ENCODE data around the gene CEACAM4. TPM values are rescaled to one million over a fixed set of nuclear protein-coding genes. Genes with fewer than 3 reads are reported as not detected.

The CEACAM4 gene
- total and polyA plus RNA-seq, 4 donors = 0.51 to 1.8 (median 0.84) TPM; not detected in 1

DNA sequence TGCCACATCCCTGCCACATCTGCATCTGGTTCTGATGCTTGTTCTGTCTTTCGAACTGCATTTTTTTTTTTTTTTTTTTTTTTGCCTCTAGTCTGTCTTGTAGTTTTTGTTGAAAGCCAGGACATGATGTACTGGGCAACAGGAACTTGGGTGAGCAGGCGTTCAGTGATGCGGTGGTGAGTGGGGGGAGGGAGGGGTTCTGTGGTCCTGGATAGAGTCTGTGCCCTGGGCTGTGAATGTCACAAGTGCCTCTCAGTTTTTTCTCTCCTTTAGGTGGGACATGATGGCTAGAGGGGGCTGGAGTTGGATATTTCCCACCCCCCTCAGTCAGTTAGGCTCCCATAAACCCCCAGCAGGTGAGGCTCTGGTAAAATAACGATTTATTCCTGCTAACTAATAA is 3.5 kb downstream of the CEACAM4 start:
- intact Hi-C loops (cut with DNase I) = no loop called here
- H3K27me3 ChIP-seq (ENCODE audit: control insufficient read depth in 1 of 2, insufficient read depth in 2 of 2, low read length in 1 of 2) = no peaks in the 10 kb centered on the region
- 59% methylated on average over 4 of the region's 4 CpGs for WGBS, 2 donors

DNA sequence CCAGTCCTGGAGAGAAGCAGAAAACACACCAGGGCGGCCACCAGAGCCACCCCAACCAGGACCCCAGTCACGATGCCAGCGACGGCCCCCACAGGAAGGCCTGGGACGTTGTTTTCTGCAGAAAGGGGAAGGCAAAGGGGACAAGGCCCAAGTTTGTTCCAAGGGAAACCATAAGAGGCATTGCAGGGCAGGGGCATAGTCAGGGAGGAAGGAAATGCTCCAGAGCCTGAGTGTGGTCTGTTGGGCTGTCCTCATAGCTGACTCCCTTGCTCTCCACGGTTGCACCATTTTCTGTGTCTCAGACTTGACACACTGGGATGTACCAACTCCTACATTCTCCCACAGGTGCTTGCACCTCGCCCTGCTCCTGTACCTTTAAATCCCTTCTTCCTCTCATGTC is 5.2 kb downstream of the CEACAM4 start:
- WGBS, 2 donors = 52 to 58% methylated on average over 7 of the region's 7 CpGs
- intact Hi-C loops (cut with DNase I) = no loop called here
- Histone ChIP-seq H3K4me1 (ENCODE audit: control insufficient read depth in 1 of 2, insufficient read depth in 2 of 2, low read length in 2 of 2) (no peaks in the 10 kb centered on the region), H3K4me3 (ENCODE audit: low read length in 2 of 2) (no peak overlapping the region), H3K9me3 (ENCODE audit: control insufficient read depth, low read length) (no peaks in the 10 kb centered on the region), H3K36me3 (ENCODE audit: control insufficient read depth in 1 of 2, insufficient read depth in 2 of 2, low read length in 1 of 2) (no peaks in the 10 kb centered on the region), H3K27me3 (ENCODE audit: control insufficient read depth in 1 of 2, insufficient read depth in 2 of 2, low read length in 1 of 2) (no peaks in the 10 kb centered on the region), H3K27ac (ENCODE audit: low read depth in 1 of 2, low read length in 2 of 2) (no peak overlapping the region)
- DNase-seq (no peak), ATAC-seq (ENCODE audit: low FRiP score) (no peak)

More for the DNA sequence above, 3.5 kb downstream of the CEACAM4 start:
- no peak for ATAC-seq (ENCODE audit: low FRiP score)
- H3K36me3 ChIP-seq (ENCODE audit: control insufficient read depth in 1 of 2, insufficient read depth in 2 of 2, low read length in 1 of 2) = no peaks in the 10 kb centered on the region
- no peak for DNase-seq
- H3K27ac ChIP-seq (ENCODE audit: low read depth in 1 of 2, low read length in 2 of 2) = no peak overlapping the region
- no peaks in the 10 kb centered on the region for H3K9me3 ChIP-seq (ENCODE audit: control insufficient read depth, low read length)
- no peaks in the 10 kb centered on the region for H3K4me1 ChIP-seq (ENCODE audit: control insufficient read depth in 1 of 2, insufficient read depth in 2 of 2, low read length in 2 of 2)
- H3K4me3 ChIP-seq (ENCODE audit: low read length in 2 of 2) = no peak overlapping the region

DNA sequence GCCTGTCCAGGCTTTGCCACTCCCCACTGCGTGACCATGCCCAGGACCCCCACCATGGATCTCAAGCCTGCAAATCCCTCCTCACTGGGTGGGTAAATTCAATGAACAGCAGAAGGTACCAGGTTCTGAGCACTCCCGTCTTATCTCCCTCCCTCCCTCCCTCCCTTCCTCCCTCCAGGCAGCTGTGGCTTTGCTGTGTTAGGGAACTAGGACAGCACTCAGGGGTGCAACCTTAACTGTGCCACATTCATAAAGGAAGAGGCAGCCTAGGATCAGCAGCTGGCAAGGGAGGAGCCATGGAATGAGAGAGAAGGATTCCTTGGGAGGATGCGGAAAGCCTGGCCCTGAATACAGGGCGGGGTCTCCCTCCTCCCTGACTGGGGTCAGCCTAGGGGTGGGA is 5.6 kb downstream of the CEACAM4 start:
- ATAC-seq (ENCODE audit: low FRiP score) (no peak), DNase-seq (no peak)
- intact Hi-C loops (cut with DNase I) = no loop called here

DNA sequence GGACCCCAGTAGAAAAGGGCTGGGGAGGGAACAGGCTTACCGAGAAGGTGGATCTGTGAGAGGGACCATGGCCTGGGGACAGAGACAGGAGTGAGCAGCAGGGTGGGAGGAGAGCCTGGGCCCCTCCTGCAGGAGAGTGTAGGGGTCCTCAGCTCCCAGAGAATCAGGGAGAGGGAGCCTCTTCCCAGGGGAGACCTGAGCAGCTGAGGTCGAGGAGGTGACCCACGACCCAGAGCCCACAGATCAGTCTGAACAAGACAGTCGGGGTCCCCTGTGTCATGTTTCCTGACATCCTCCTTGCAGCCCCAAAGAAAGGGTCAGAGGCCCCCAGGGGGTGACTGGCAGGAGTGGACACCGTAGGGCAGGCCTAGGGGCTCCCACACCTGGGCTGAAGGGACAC is 6.7 kb downstream of the CEACAM4 start:
- Histone ChIP-seq H3K4me1 (ENCODE audit: control insufficient read depth in 1 of 2, insufficient read depth in 2 of 2, low read length in 2 of 2) (no peaks in the 10 kb centered on the region), H3K36me3 (ENCODE audit: control insufficient read depth in 1 of 2, insufficient read depth in 2 of 2, low read length in 1 of 2) (no peaks in the 10 kb centered on the region), H3K4me3 (ENCODE audit: low read length in 2 of 2) (no peak overlapping the region), H3K27ac (ENCODE audit: low read depth in 1 of 2, low read length in 2 of 2) (no peak overlapping the region), H3K27me3 (ENCODE audit: control insufficient read depth in 1 of 2, insufficient read depth in 2 of 2, low read length in 1 of 2) (no peaks in the 10 kb centered on the region), H3K9me3 (ENCODE audit: control insufficient read depth, low read length) (no peaks in the 10 kb centered on the region)
- ATAC-seq (ENCODE audit: low FRiP score) (no peak), DNase-seq (no peak)
- WGBS, 2 donors = 63 to 65% methylated on average over 5 of the region's 5 CpGs
- intact Hi-C loops (cut with DNase I) = no loop called here

More for the DNA sequence above, 5.6 kb downstream of the CEACAM4 start:
- Histone ChIP-seq H3K36me3 (ENCODE audit: control insufficient read depth in 1 of 2, insufficient read depth in 2 of 2, low read length in 1 of 2) (no peaks in the 10 kb centered on the region), H3K27me3 (ENCODE audit: control insufficient read depth in 1 of 2, insufficient read depth in 2 of 2, low read length in 1 of 2) (no peaks in the 10 kb centered on the region), H3K4me1 (ENCODE audit: control insufficient read depth in 1 of 2, insufficient read depth in 2 of 2, low read length in 2 of 2) (no peaks in the 10 kb centered on the region), H3K27ac (ENCODE audit: low read depth in 1 of 2, low read length in 2 of 2) (no peak overlapping the region), H3K9me3 (ENCODE audit: control insufficient read depth, low read length) (no peaks in the 10 kb centered on the region), H3K4me3 (ENCODE audit: low read length in 2 of 2) (no peak overlapping the region)
- WGBS, 2 donors = 55 to 56% methylated on average over 4 of the region's 4 CpGs

DNA sequence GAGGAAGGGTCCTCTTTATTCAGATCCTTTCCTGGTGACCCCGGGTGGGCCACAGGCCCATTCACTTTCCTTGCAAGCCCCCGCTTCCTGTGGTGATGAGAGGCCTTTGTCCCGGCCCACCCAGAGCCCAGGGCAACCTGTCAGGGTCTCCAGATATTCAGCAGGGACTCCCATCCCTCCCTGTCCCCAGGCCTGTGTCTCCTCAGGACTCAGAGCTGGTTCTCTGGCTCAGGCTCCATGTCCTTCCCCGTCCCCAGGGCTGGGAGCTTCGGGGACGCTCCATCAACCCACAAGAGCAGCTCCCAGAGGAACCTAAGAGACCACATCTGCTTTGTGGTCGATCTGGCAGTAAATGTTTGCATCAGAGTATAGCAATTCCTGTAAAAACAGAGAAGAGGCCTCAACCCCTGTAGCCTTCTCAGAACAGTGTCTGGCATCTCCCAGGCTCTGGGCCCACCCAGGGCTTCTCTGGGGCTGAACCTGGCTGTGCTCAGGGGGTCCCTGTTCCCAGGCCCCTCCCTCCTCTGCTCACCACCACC is 7.8 kb downstream of the CEACAM4 start:
- Histone ChIP-seq H3K4me1 (ENCODE audit: control insufficient read depth in 1 of 2, insufficient read depth in 2 of 2, low read length in 2 of 2) (no peaks in the 10 kb centered on the region), H3K27me3 (ENCODE audit: control insufficient read depth in 1 of 2, insufficient read depth in 2 of 2, low read length in 1 of 2) (no peaks in the 10 kb centered on the region), H3K27ac (ENCODE audit: low read depth in 1 of 2, low read length in 2 of 2) (no peak overlapping the region), H3K9me3 (ENCODE audit: control insufficient read depth, low read length) (no peaks in the 10 kb centered on the region), H3K36me3 (ENCODE audit: control insufficient read depth in 1 of 2, insufficient read depth in 2 of 2, low read length in 1 of 2) (no peaks in the 10 kb centered on the region), H3K4me3 (ENCODE audit: low read length in 2 of 2) (no peak overlapping the region)
- 32 to 40% methylated on average over 7 of the region's 7 CpGs for WGBS, 2 donors
- intact Hi-C loops (cut with DNase I) = no loop called here
- DNase-seq = no peak
- no peak for ATAC-seq (ENCODE audit: low FRiP score)

DNA sequence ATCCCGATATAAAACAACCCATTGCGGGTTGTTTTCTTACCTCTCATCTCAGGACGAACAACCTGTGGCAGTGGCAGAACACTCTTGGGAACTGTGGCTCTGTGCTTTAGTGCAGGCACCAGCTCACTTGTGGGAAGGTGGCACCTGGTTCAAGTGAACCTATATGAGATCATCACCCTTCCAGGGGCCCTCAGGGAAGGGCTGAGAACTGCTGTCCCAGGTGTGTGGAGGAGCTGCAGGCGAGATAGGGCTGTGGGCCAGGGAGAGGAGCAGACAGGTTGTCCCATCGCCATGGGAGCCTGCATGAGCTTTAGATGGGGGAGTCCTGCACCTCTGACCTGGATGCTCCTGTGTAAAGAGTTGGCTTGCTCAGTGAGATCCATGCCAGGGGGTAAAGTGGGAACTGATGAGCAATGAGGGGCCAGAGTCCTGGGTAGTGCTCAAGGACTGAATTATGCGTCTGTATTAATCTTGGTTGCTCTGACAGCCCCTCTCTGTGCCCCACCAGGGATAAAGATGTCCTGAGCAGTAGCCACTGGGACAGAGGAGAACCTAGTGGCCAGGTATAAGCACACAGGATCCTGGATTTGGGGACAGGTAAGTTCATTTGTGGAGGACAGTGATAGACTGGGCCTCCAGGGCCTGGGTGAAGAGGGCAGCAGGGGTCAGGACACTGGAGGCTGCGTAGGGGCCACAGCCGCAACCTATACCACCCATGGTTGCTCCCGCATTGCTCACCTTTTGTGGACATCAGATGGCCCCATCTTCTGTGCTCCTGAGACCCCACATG is 8.7 kb downstream of the CEACAM4 start:
- Histone ChIP-seq H3K36me3 (ENCODE audit: control insufficient read depth in 1 of 2, insufficient read depth in 2 of 2, low read length in 1 of 2) (no peaks in the 10 kb centered on the region), H3K9me3 (ENCODE audit: control insufficient read depth, low read length) (peaks cover under 1% of the 10 kb centered on the region), H3K27ac (ENCODE audit: low read depth in 1 of 2, low read length in 2 of 2) (no peak overlapping the region), H3K4me1 (ENCODE audit: control insufficient read depth in 1 of 2, insufficient read depth in 2 of 2, low read length in 2 of 2) (no peaks in the 10 kb centered on the region), H3K27me3 (ENCODE audit: control insufficient read depth in 1 of 2, insufficient read depth in 2 of 2, low read length in 1 of 2) (no peaks in the 10 kb centered on the region), H3K4me3 (ENCODE audit: low read length in 2 of 2) (no peak overlapping the region)
- ATAC-seq (ENCODE audit: low FRiP score) (no peak), DNase-seq (no peak)
- intact Hi-C loops (cut with DNase I) = no loop called here
- 64 to 77% methylated on average over 9 of the region's 9 CpGs for WGBS, 2 donors

DNA sequence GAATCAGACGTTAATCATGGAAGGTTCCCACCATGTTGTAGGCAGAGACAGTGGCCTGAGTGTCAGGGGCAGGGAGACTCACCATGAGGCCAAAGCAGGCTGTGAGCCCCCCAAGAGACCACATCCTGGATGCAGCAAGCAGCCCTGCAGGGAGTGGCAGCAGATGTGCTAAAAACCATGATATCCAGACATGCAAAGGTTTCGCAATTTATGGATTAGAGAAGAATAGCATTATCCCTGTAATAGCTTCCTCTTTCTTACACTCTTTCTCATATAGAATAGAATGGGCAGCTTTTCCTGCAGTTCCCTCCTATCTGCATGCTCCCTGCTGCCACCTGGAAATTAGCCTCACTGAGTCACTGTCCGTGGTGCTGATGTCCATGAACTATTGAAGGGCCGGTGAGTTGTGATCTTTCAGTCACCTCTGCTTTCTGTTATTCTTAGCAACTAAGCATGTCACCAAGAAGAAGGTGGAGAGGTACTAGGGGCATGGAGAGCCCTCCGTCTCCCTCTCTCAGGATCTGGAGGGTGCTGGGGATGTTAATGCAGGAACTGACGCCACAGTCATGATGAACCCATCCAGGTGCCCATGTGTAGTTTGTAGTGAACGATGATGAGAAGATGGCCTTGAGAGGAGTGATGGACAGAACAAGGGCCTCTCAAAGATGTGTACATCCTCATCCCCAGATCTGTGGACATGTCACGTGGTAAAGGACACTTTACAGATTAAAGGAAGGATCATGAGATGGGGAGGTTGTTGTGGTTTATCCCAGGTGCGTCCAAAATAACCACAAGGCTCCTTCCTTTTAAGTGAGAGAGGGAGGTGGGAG is 9.9 kb downstream of the CEACAM4 start:
- ATAC-seq (ENCODE audit: low FRiP score) = no peak
- no peaks in the 10 kb centered on the region for H3K27me3 ChIP-seq (ENCODE audit: control insufficient read depth in 1 of 2, insufficient read depth in 2 of 2, low read length in 1 of 2)
- intact Hi-C loops (cut with DNase I) = no loop called here

DNA sequence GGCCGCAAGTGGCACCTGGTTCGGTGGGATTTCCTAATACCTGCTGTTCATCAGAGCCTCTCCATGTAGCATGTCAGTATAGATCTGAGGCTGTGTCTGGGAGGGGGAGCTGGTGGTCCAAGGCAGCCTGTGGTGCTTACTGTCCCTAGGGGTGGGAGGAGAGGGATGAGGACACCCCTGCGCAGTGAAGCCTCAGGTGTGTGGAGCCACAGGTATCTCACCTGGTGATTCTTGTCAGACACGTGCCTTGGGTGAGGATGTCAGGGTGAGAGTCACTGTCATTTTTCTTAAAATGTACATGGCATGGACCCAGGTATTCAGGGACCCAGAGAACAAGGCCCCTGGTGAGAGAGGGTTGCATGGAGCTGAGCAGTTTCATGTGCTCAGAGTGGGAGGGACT is 11.7 kb downstream of the CEACAM4 start:
- DNase-seq = no peak
- Histone ChIP-seq H3K4me1 (ENCODE audit: control insufficient read depth in 1 of 2, insufficient read depth in 2 of 2, low read length in 2 of 2) (no peaks in the 10 kb centered on the region), H3K4me3 (ENCODE audit: low read length in 2 of 2) (no peak overlapping the region), H3K27ac (ENCODE audit: low read depth in 1 of 2, low read length in 2 of 2) (no peak overlapping the region), H3K27me3 (ENCODE audit: control insufficient read depth in 1 of 2, insufficient read depth in 2 of 2, low read length in 1 of 2) (no peaks in the 10 kb centered on the region), H3K36me3 (ENCODE audit: control insufficient read depth in 1 of 2, insufficient read depth in 2 of 2, low read length in 1 of 2) (no peaks in the 10 kb centered on the region), H3K9me3 (ENCODE audit: control insufficient read depth, low read length) (peaks cover 2% of the 10 kb centered on the region)
- ATAC-seq (ENCODE audit: low FRiP score) = no peak
- intact Hi-C loops (cut with DNase I) = no loop called here
- 76 to 79% methylated on average over 4 of the region's 4 CpGs for WGBS, 2 donors

More for the DNA sequence above, 9.9 kb downstream of the CEACAM4 start:
- Histone ChIP-seq H3K36me3 (ENCODE audit: control insufficient read depth in 1 of 2, insufficient read depth in 2 of 2, low read length in 1 of 2) (no peaks in the 10 kb centered on the region), H3K4me3 (ENCODE audit: low read length in 2 of 2) (no peak overlapping the region), H3K9me3 (ENCODE audit: control insufficient read depth, low read length) (peaks cover 2% of the 10 kb centered on the region), H3K4me1 (ENCODE audit: control insufficient read depth in 1 of 2, insufficient read depth in 2 of 2, low read length in 2 of 2) (no peaks in the 10 kb centered on the region), H3K27ac (ENCODE audit: low read depth in 1 of 2, low read length in 2 of 2) (no peak overlapping the region)
- 33 to 37% methylated on average over 9 of the region's 9 CpGs for WGBS, 2 donors
- DNase-seq = no peak
